SK-N-SH treated with all-trans-retinoic acid at 6 μM for 48 hours (cell line): Measurements from ENCODE around the gene DARS2.

Experiments
- ESRRG ChIP-seq: fragments of 250-450 bp; sonication (Bioruptor Pico); IDR thresholded peaks from 2 replicates; pipeline ENCODE4 v1.6.1; 2021; ENCODE audit warnings: mild to moderate bottlenecking
- TOX ChIP-seq: fragments of 250-450 bp; sonication (Bioruptor Pico); IDR thresholded peaks from 2 replicates; pipeline ENCODE4 v1.8.0; 2021; ENCODE audit warnings: mild to moderate bottlenecking, moderate library complexity, borderline replicate concordance
- ZFP3 ChIP-seq: fragments of 250-450 bp; sonication (Bioruptor Pico); IDR thresholded peaks from 2 replicates; pipeline ENCODE4 v1.5.0; 2020; ENCODE audit warnings: mild to moderate bottlenecking, moderate library complexity
- TF ChIP-seq, protein P1 (sequence below): fragments of 250-450 bp; sonication (Bioruptor Pico); IDR thresholded peaks from 2 replicates; pipeline ENCODE4 v1.8.0; 2020; ENCODE audit warnings: mild to moderate bottlenecking, moderate library complexity, borderline replicate concordance

- TF ChIP-seq ZFP3 (CRISPR knock-in tag) (no peak), TOX (CRISPR knock-in tag) (no peak), ESRRG (CRISPR knock-in tag) (no peak)
- TF ChIP-seq, protein P1, sequence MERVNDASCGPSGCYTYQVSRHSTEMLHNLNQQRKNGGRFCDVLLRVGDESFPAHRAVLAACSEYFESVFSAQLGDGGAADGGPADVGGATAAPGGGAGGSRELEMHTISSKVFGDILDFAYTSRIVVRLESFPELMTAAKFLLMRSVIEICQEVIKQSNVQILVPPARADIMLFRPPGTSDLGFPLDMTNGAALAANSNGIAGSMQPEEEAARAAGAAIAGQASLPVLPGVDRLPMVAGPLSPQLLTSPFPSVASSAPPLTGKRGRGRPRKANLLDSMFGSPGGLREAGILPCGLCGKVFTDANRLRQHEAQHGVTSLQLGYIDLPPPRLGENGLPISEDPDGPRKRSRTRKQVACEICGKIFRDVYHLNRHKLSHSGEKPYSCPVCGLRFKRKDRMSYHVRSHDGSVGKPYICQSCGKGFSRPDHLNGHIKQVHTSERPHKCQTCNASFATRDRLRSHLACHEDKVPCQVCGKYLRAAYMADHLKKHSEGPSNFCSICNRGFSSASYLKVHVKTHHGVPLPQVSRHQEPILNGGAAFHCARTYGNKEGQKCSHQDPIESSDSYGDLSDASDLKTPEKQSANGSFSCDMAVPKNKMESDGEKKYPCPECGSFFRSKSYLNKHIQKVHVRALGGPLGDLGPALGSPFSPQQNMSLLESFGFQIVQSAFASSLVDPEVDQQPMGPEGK (CRISPR knock-in tag): no peak
Measured at GRCh38 chr1:173888749-173889148, 64.3 kb downstream of the DARS2 start.
